ENCODE data around the gene CALML6.

The CALML6 gene

GRCh38 chr1:1921901-1922701 lies 7.0 kb downstream of the CALML6 start:
- FAIRE-seq (no peak), DNase-seq (ENCODE audit: insufficient read length) (no peak)
- no peak for TF ChIP-seq POLR2AphosphoS5 (IDR thresholded peaks at IDR 0.05; ENCODE audit: low read depth, low read length)
- TF ChIP-seq POLR2A (IDR thresholded peaks at IDR 0.05; ENCODE audit: low read depth, low read length): no peak
- no peak for TF ChIP-seq TAF1 (IDR thresholded peaks at IDR 0.05; ENCODE audit: borderline replicate concordance, low read depth, low read length)

- FAIRE-seq (no peak), DNase-seq (ENCODE audit: insufficient read length) (no peak)
- TF ChIP-seq TAF1 (IDR thresholded peaks at IDR 0.05; ENCODE audit: borderline replicate concordance, low read depth, low read length) (no peak), POLR2A (IDR thresholded peaks at IDR 0.05; ENCODE audit: low read depth, low read length) (no peak), POLR2AphosphoS5 (IDR thresholded peaks at IDR 0.05; ENCODE audit: low read depth, low read length) (no peak)
Measured at GRCh38 chr1:1922702-1922955, 7.6 kb downstream of the CALML6 start.

GRCh38 chr1:1922956-1923833 lies 8.1 kb downstream of the CALML6 start:
- no peak for FAIRE-seq
- TF ChIP-seq TAF1 (IDR thresholded peaks at IDR 0.05; ENCODE audit: borderline replicate concordance, low read depth, low read length) (no peak), POLR2A (IDR thresholded peaks at IDR 0.05; ENCODE audit: low read depth, low read length) (no peak), POLR2AphosphoS5 (IDR thresholded peaks at IDR 0.05; ENCODE audit: low read depth, low read length) (no peak)
- DNase-seq (ENCODE audit: insufficient read length): no peak

GRCh38 chr1:1924386-1924785 lies 9.3 kb downstream of the CALML6 start:
- no peak for FAIRE-seq
- no peak for DNase-seq (ENCODE audit: insufficient read length)
- TF ChIP-seq POLR2AphosphoS5 (IDR thresholded peaks at IDR 0.05; ENCODE audit: low read depth, low read length) (no peak), TAF1 (IDR thresholded peaks at IDR 0.05; ENCODE audit: borderline replicate concordance, low read depth, low read length) (no peak), POLR2A (IDR thresholded peaks at IDR 0.05; ENCODE audit: low read depth, low read length) (no peak)

- FAIRE-seq: no peak
- no peak for DNase-seq (ENCODE audit: insufficient read length)
- TF ChIP-seq POLR2AphosphoS5 (IDR thresholded peaks at IDR 0.05; ENCODE audit: low read depth, low read length): no peak
- no peak for TF ChIP-seq POLR2A (IDR thresholded peaks at IDR 0.05; ENCODE audit: low read depth, low read length)
Measured at GRCh38 chr1:1924849-1925248, 9.8 kb downstream of the CALML6 start.

- DNase-seq (ENCODE audit: insufficient read length) (no peak), FAIRE-seq (no peak)
- no peak for TF ChIP-seq TAF1 (IDR thresholded peaks at IDR 0.05; ENCODE audit: borderline replicate concordance, low read depth, low read length)
- TF ChIP-seq POLR2AphosphoS5 (IDR thresholded peaks at IDR 0.05; ENCODE audit: low read depth, low read length): no peak
- TF ChIP-seq POLR2A (IDR thresholded peaks at IDR 0.05; ENCODE audit: low read depth, low read length): no peak
Measured at GRCh38 chr1:1925437-1926345, 10.6 kb downstream of the CALML6 start.

- TF ChIP-seq TAF1 (IDR thresholded peaks at IDR 0.05; ENCODE audit: borderline replicate concordance, low read depth, low read length) (no peak), POLR2A (IDR thresholded peaks at IDR 0.05; ENCODE audit: low read depth, low read length) (no peak)
- FAIRE-seq (no peak), DNase-seq (ENCODE audit: insufficient read length) (no peak)
Measured at GRCh38 chr1:1926346-1926811, 11.3 kb downstream of the CALML6 start.

GRCh38 chr1:1926886-1927660 lies 12.0 kb downstream of the CALML6 start:
- no peak for FAIRE-seq
- TF ChIP-seq POLR2A (IDR thresholded peaks at IDR 0.05; ENCODE audit: low read depth, low read length) (no peak), TAF1 (IDR thresholded peaks at IDR 0.05; ENCODE audit: borderline replicate concordance, low read depth, low read length) (no peak), POLR2AphosphoS5 (IDR thresholded peaks at IDR 0.05; ENCODE audit: low read depth, low read length) (no peak)
- no peak for DNase-seq (ENCODE audit: insufficient read length)

- DNase-seq (ENCODE audit: insufficient read length) (no peak), FAIRE-seq (no peak)
- TF ChIP-seq POLR2AphosphoS5 (IDR thresholded peaks at IDR 0.05; ENCODE audit: low read depth, low read length) (no peak), POLR2A (IDR thresholded peaks at IDR 0.05; ENCODE audit: low read depth, low read length) (no peak), TAF1 (IDR thresholded peaks at IDR 0.05; ENCODE audit: borderline replicate concordance, low read depth, low read length) (no peak)
Measured at GRCh38 chr1:1927751-1928150, 12.7 kb downstream of the CALML6 start.

- DNase-seq (ENCODE audit: insufficient read length): no peak
- TF ChIP-seq POLR2AphosphoS5 (IDR thresholded peaks at IDR 0.05; ENCODE audit: low read depth, low read length) (no peak), TAF1 (IDR thresholded peaks at IDR 0.05; ENCODE audit: borderline replicate concordance, low read depth, low read length) (no peak), POLR2A (IDR thresholded peaks at IDR 0.05; ENCODE audit: low read depth, low read length) (no peak)
- no peak for FAIRE-seq
Measured at GRCh38 chr1:1928231-1929101, 13.4 kb downstream of the CALML6 start.
